ENCODE results near the gene GOLM1.
A peak's percentile ranks its signal among the peaks of the same experiment; 100 is the strongest.
"Not testable (repeated sequence)": the region's sequence is repeated elsewhere in the genome, so short reads cannot be mapped to it uniquely, and the experiment has no call there.

The GOLM1 gene

DNA sequence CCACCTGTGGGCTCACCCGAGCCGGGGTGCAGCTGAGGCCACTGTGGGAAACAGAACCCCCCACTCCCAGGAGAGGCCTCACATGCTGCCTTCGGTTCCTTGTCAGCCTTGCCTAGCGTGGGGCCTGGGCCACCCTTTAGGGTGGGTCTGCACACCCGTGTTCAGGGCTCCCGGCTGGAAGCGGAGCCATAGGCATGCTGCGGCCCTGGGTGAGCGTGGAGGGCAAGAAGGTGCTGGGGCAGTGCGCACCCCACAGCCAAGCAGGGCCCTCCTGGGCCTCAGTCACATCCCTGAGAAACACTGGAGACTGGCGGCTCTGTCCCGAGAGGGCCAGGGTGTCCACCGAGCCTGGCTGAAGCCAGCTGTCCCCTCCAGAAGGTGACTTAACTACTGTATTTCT, 41.9 kb downstream of the GOLM1 start:
- Histone ChIP-seq H3K27ac (ENCODE audit: low read depth, low read length) (no peak overlapping the region), H4K12ac (ENCODE audit: low read depth, low read length) (no peak overlapping the region), H2BK5ac (ENCODE audit: low read depth, low read length, poor library complexity) (no peak overlapping the region), H3K36me3 (ENCODE audit: control insufficient read depth in 1 of 2, insufficient read depth in 2 of 2, low read length in 2 of 2) (peaks cover 0 to 4% of the 10 kb centered on the region in 2 experiments), H3K79me1 (ENCODE audit: low read length) (no peaks in the 10 kb centered on the region), H4K8ac (ENCODE audit: low read depth, low read length) (no peak overlapping the region), H3K4me2 (ENCODE audit: low read length) (no peak overlapping the region), H3K27me3 (ENCODE audit: insufficient read depth, low read length) (no peaks in the 10 kb centered on the region), H3K4ac (ENCODE audit: low read depth, low read length) (no peak overlapping the region), H3K14ac (ENCODE audit: low read length) (no peak overlapping the region), H2BK12ac (ENCODE audit: low read length) (no peak overlapping the region), H3K9ac (ENCODE audit: low read length) (no peak overlapping the region), H3K9me3 (ENCODE audit: insufficient read depth, low read depth, low read length) (peaks cover 9% of the 10 kb centered on the region), H3K23ac (ENCODE audit: low read length) (no peak overlapping the region), H4K91ac (ENCODE audit: low read depth, low read length) (no peak overlapping the region), H3K4me1 (ENCODE audit: control insufficient read depth in 1 of 2, insufficient read depth in 2 of 2, low read length in 2 of 2) (no peaks in the 10 kb centered on the region), H3K4me3 (ENCODE audit: low read depth, low read length) (no peak overlapping the region), H2AFZ (ENCODE audit: insufficient read depth, low read length, poor library complexity) (no peak overlapping the region), H2BK120ac (ENCODE audit: insufficient read depth, low read length, poor library complexity) (no peak overlapping the region), H3K79me2 (ENCODE audit: control insufficient read depth, insufficient read depth, low read length, poor library complexity) (no peaks in the 10 kb centered on the region), H3K18ac (ENCODE audit: low read length) (no peak overlapping the region), H2AK5ac (ENCODE audit: low read length) (no peak overlapping the region)
- DNase-seq: no peak
- WGBS (ENCODE audit: extremely low coverage, insufficient coverage, insufficient read length): no CpG with 5 or more reads among the region's 13 CpGs

GRCh38 chr9:86054695-86055094, 44.7 kb downstream of the GOLM1 start:
- Histone ChIP-seq H3K79me2 (ENCODE audit: control insufficient read depth, insufficient read depth, low read length, poor library complexity) (no peaks in the 10 kb centered on the region), H3K4me2 (ENCODE audit: low read length) (no peak overlapping the region), H2AFZ (ENCODE audit: insufficient read depth, low read length, poor library complexity) (no peak overlapping the region), H3K4me3 (ENCODE audit: low read depth, low read length) (no peak overlapping the region), H3K79me1 (ENCODE audit: low read length) (no peaks in the 10 kb centered on the region), H4K12ac (ENCODE audit: low read depth, low read length) (no peak overlapping the region), H3K4me1 (ENCODE audit: control insufficient read depth in 1 of 2, insufficient read depth in 2 of 2, low read length in 2 of 2) (no peaks in the 10 kb centered on the region), H3K14ac (ENCODE audit: low read length) (no peak overlapping the region), H3K36me3 (ENCODE audit: control insufficient read depth in 1 of 2, insufficient read depth in 2 of 2, low read length in 2 of 2) (peaks cover 0 to 4% of the 10 kb centered on the region in 2 experiments), H3K23ac (ENCODE audit: low read length) (no peak overlapping the region), H3K9me3 (ENCODE audit: insufficient read depth, low read depth, low read length) (peaks cover 9% of the 10 kb centered on the region), H4K8ac (ENCODE audit: low read depth, low read length) (no peak overlapping the region), H2AK5ac (ENCODE audit: low read length) (no peak overlapping the region), H2BK120ac (ENCODE audit: insufficient read depth, low read length, poor library complexity) (no peak overlapping the region), H2BK12ac (ENCODE audit: low read length) (no peak overlapping the region), H2BK5ac (ENCODE audit: low read depth, low read length, poor library complexity) (no peak overlapping the region), H3K9ac (ENCODE audit: low read length) (no peak overlapping the region), H4K91ac (ENCODE audit: low read depth, low read length) (no peak overlapping the region), H3K4ac (ENCODE audit: low read depth, low read length) (no peak overlapping the region), H3K27me3 (ENCODE audit: insufficient read depth, low read length) (no peaks in the 10 kb centered on the region), H3K18ac (ENCODE audit: low read length) (no peak overlapping the region), H3K27ac (ENCODE audit: low read depth, low read length) (no peak overlapping the region)
- no peak for DNase-seq
- WGBS (ENCODE audit: extremely low coverage, insufficient coverage, insufficient read length): no CpG with 5 or more reads among the region's 3 CpGs

DNA sequence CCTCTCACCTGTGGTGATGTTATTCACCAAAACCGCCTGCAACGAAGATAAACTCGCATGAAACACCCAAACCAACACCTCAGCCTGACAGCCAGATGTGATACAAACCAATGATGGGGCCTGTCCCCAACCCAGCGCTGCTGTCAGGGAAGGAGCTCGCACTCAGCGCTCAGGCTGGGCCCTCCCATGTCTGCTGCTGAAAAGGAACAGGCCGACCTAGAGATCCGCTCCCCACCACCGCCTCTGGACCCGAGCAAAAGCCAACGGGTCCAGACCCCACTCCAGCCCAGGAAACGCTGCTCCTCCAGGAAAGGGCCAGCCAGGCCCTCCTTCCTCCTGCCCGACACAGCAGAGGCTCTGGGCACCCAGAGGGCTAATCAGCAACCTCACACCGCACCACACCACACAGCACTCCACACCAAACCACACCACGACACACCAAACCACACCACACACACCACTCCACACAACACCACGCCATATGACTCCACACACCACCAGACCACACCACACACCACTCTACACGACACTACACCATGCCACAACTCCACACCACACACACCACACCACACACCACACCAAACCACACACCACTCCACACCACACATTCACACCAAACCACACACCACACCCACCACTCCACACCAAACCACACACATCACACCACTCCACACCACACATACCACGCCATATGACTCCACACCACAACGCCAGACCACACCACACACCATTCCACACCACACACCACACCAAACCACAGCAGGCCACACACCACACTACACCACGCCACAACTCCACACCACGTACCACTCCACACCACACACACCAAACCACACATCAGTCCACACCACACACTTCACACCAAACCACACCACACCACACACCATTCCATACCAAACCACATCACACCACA, 46.5 kb downstream of the GOLM1 start:
- no peaks in the 10 kb centered on the region for H3K27me3 ChIP-seq (ENCODE audit: insufficient read depth, low read length)
- peaks cover 0 to 4% of the 10 kb centered on the region in 2 experiments for H3K36me3 ChIP-seq (ENCODE audit: control insufficient read depth in 1 of 2, insufficient read depth in 2 of 2, low read length in 2 of 2)
- no peaks in the 10 kb centered on the region for H3K79me1 ChIP-seq (ENCODE audit: low read length)
- no peaks in the 10 kb centered on the region for H3K79me2 ChIP-seq (ENCODE audit: control insufficient read depth, insufficient read depth, low read length, poor library complexity)
- H4K12ac ChIP-seq (ENCODE audit: low read depth, low read length): no peak overlapping the region
- H3K9me3 ChIP-seq (ENCODE audit: insufficient read depth, low read depth, low read length): peaks cover 9% of the 10 kb centered on the region
- H3K4me1 ChIP-seq (ENCODE audit: control insufficient read depth in 1 of 2, insufficient read depth in 2 of 2, low read length in 2 of 2): no peaks in the 10 kb centered on the region
- no peak overlapping the region for H4K8ac ChIP-seq (ENCODE audit: low read depth, low read length)
- no peak overlapping the region for H3K18ac ChIP-seq (ENCODE audit: low read length)
- 100% methylated on average over 7 of the region's 21 CpGs for WGBS (ENCODE audit: extremely low coverage, insufficient coverage, insufficient read length)
- no peak overlapping the region for H3K4me2 ChIP-seq (ENCODE audit: low read length)
- DNase-seq: no peak
- peak overlapping the region; percentile 33 for H3K4me3 ChIP-seq (ENCODE audit: low read depth, low read length)
- no peak overlapping the region for H3K27ac ChIP-seq (ENCODE audit: low read depth, low read length)
- no peak overlapping the region for H2BK12ac ChIP-seq (ENCODE audit: low read length)
- no peak overlapping the region for H2BK5ac ChIP-seq (ENCODE audit: low read depth, low read length, poor library complexity)
- H3K9ac ChIP-seq (ENCODE audit: low read length): peak overlapping the region; percentile 5
- no peak overlapping the region for H2BK120ac ChIP-seq (ENCODE audit: insufficient read depth, low read length, poor library complexity)
- peak overlapping the region; percentile 55 for H3K23ac ChIP-seq (ENCODE audit: low read length)
- no peak overlapping the region for H3K4ac ChIP-seq (ENCODE audit: low read depth, low read length)
- no peak overlapping the region for H2AK5ac ChIP-seq (ENCODE audit: low read length)
- H4K91ac ChIP-seq (ENCODE audit: low read depth, low read length): no peak overlapping the region
- H2AFZ ChIP-seq (ENCODE audit: insufficient read depth, low read length, poor library complexity): no peak overlapping the region
- no peak overlapping the region for H3K14ac ChIP-seq (ENCODE audit: low read length)

DNA sequence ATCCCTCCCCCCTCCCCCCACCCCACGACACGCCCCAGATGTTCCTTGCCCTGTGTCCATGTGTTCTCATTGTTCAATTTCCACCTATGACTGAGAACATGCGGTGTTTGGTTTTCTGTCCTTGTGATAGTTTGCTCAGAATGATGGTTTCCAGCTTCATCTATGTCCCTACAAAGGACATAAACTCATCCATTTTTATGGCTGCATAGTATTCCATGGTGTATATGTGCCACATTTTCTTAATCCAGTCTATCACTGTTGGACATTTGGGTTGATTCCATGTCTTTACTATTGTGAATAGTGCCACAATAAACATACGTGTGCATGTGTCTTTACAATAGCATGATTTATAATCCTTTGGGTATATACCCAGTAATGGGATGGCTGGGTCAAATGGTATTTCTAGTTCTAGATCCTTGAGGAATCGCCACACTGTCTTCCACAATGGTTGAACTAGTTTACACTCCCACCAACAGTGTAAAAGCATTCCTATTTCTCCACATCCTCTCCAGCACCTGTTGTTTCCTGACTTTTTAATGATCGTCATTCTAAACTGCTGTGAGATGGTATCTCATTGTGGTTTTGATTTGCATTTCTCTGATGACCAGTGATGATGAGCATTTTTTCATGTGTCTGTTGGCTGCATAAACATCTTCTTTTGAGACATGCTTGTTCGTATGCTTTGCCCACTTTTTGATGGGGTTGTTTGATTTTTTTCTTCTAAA, 51.2 kb downstream of the GOLM1 start:
- not testable (repeated sequence) for H3K9me3 ChIP-seq (ENCODE audit: insufficient read depth, low read depth, low read length); H2AK5ac ChIP-seq (ENCODE audit: low read length); H3K4me1 ChIP-seq (ENCODE audit: control insufficient read depth in 1 of 2, insufficient read depth in 2 of 2, low read length in 2 of 2); H3K23ac ChIP-seq (ENCODE audit: low read length); H3K79me2 ChIP-seq (ENCODE audit: control insufficient read depth, insufficient read depth, low read length, poor library complexity); H3K4me3 ChIP-seq (ENCODE audit: low read depth, low read length); H3K4me2 ChIP-seq (ENCODE audit: low read length); H2BK5ac ChIP-seq (ENCODE audit: low read depth, low read length, poor library complexity); DNase-seq; H4K91ac ChIP-seq (ENCODE audit: low read depth, low read length); H3K18ac ChIP-seq (ENCODE audit: low read length); H3K27ac ChIP-seq (ENCODE audit: low read depth, low read length); H4K8ac ChIP-seq (ENCODE audit: low read depth, low read length); H3K4ac ChIP-seq (ENCODE audit: low read depth, low read length); H3K9ac ChIP-seq (ENCODE audit: low read length); H2BK12ac ChIP-seq (ENCODE audit: low read length); H3K14ac ChIP-seq (ENCODE audit: low read length); H2BK120ac ChIP-seq (ENCODE audit: insufficient read depth, low read length, poor library complexity); H3K27me3 ChIP-seq (ENCODE audit: insufficient read depth, low read length); H3K79me1 ChIP-seq (ENCODE audit: low read length); H3K36me3 ChIP-seq (ENCODE audit: control insufficient read depth in 1 of 2, insufficient read depth in 2 of 2, low read length in 2 of 2); H4K12ac ChIP-seq (ENCODE audit: low read depth, low read length); H2AFZ ChIP-seq (ENCODE audit: insufficient read depth, low read length, poor library complexity)
- WGBS (ENCODE audit: extremely low coverage, insufficient coverage, insufficient read length): no CpG with 5 or more reads among the region's 7 CpGs

Measured in trophoblast cell (in vitro differentiated cells and primary cell).